AG09319 (cell line): Measurements from ENCODE around the gene RAP2A.

Experiments used
- DNase-seq: peaks from one replicate; pipeline ENCODE4 v3.0.0-alpha.2; 2010; ENCODE audit warnings: low read depth; ENCODE audit errors: extremely low read depth
- TF ChIP-seq, protein P1 (sequence below): IDR thresholded peaks from 2 replicates; pipeline ENCODE4 v1.5.1; 2011; ENCODE audit warnings: low read depth, mild to moderate bottlenecking, inconsistent platforms, low read length, moderate library complexity

RAP2A gene

DNA sequence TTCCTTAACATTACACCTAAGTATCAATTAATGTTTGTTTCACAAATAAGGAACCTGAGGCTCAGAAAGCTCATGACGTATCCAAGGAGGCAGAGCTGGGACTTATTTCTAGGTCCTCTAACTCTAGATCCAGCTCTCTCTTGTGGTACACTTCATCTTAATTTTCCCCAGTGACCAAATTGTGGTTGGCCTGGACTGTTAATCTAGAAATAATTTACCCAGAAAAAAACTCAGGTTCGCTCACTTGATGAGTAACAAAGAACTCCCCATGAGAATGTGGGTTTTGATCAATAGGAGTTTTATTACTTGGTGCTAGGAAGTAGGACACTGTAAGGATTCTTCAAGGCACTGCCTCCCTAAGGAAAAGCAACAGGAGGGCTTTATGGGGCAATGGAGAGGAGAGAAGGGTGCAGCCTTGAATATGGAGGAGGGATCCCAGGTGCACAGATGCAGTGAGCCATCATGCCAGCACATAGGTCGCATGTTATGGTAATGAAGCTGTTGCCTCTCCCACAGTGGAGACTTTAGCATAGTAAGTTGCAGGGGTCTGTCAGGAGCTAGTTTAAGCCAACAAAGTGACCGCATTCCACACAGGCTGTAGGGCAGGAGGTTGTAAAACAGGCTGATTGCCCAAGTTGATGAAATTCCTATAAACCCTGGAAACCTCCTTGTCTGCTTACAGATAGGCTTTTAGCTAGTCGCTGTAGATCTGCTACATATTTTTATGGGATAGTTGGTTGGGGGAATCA lies 14.7 kb downstream of the RAP2A start:
- no peak for DNase-seq
- TF ChIP-seq, protein P1, sequence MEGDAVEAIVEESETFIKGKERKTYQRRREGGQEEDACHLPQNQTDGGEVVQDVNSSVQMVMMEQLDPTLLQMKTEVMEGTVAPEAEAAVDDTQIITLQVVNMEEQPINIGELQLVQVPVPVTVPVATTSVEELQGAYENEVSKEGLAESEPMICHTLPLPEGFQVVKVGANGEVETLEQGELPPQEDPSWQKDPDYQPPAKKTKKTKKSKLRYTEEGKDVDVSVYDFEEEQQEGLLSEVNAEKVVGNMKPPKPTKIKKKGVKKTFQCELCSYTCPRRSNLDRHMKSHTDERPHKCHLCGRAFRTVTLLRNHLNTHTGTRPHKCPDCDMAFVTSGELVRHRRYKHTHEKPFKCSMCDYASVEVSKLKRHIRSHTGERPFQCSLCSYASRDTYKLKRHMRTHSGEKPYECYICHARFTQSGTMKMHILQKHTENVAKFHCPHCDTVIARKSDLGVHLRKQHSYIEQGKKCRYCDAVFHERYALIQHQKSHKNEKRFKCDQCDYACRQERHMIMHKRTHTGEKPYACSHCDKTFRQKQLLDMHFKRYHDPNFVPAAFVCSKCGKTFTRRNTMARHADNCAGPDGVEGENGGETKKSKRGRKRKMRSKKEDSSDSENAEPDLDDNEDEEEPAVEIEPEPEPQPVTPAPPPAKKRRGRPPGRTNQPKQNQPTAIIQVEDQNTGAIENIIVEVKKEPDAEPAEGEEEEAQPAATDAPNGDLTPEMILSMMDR = no peak

DNA sequence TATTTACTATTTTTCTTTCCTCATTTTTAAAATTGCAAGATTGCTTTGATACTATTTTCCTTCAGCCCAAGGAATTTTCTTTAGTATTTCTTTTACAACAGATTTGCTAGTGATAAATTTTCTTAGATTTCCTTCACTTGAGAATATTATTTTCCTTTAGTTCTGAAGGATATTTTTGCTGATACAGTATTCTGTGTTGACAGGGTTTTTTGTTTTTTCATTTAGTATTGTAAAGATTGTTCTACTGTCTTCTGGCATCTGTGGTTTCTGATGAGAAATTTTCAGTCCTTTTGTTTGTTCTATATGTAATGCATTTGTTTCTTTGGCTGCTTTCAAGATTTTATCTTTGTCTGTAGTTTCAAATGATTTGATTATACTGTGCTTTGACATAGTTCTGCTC lies 20.7 kb downstream of the RAP2A start:
- TF ChIP-seq, protein P1 = no peak
- no peak for DNase-seq

DNA sequence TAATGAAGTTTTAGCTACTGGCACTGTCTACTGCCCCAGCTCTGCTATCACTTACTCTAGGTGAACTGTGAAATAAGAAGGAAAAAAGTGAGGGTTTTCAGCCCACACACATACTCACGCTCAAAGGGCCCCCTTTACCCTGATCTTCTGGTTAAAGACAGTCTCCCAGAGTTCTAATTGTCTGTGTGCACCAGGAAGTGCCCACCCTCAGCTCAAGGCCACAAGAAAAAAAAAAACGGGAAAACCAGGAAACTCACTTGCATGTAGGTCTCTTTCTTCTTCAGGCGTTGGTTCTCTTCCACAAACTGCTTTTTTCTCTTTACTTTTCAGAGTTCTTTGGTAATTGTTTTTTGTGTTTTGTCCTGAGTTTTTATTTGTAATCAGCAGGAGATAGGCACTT lies 22.1 kb downstream of the RAP2A start:
- TF ChIP-seq, protein P1 = no peak
- no peak for DNase-seq

DNA sequence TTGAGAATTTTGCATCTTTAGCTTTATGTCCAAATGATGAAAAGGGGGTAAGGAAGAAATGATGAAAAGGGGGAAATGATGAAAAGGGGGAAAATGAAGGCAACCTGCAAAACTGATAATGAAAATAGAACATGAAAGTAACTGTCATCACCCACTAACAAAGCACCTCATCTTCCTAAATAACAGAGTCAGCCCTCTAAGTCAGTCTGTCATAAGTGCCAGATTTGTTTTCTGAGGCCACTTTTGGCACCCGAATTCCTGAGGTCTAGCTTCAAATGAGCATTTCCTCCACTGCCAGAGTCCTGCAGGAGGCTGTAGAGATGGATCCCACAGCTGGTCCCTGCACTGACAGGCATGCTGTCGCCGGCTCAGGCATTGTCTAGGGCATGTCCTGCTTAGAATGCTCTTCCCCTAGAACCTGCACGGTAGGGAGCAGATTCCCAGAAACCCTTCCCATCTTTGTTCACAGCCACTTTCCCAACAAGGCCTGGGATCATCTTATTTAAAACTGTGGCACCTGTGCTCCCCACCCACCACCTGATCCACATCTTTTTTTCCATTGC lies 25.3 kb downstream of the RAP2A start:
- TF ChIP-seq, protein P1 = no peak
- DNase-seq = no peak

DNA sequence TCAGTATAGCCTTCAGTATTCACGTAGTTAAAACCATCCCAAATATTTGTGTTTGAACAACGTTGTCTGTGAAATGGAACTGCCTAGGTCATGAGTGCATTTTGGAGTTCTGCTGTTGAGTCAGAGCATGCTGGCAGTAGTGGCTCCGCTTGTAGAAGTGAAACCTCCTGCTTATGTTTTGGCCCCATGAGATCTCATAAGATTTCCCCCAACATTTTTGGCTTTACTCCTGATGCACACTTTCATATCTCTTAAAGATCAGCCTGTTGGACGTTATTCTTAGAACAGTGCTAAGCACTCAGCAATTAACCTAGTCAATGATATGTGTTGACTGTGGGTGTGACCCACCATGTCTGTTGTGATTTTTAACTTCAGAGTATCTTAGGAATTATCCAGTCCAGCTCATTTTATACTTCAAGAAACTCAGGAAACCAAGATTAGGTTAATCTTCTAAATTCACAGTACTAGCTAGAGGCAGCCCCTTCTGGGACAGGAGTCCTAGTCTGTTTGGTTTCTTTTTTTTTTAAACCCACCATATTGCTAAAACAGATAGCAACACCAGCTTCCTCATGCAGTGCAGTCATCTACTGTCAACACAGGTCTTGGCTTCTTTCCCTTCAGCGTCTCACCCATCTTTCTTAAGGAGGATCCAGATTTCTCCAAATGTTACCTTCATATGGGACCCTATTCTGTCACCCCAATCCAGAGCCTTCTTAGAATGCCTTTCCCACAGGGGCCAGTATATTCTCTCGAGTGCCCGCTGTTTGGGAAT lies 26.2 kb downstream of the RAP2A start:
- TF ChIP-seq, protein P1 = no peak
- no peak for DNase-seq

DNA sequence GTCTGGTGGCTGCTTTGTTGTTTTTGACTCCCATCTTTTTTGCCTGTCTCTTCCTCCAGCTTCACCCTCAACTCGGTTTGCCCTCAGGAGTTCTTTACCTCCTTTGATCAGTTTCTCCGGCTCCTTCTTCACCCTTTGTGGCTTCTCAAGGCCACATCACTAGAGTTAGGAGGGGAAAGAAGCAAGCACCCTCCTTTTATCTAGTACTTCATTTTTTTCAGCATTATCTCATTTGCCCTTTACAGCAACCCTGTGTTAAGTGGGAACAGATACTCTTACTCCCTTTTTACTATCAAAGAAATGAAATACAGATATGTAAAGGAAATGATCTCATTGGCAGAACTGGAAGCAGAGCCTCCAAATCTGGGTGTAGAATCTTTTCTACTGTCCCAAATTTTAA lies 26.9 kb downstream of the RAP2A start:
- TF ChIP-seq, protein P1 = no peak
- no peak for DNase-seq

DNA sequence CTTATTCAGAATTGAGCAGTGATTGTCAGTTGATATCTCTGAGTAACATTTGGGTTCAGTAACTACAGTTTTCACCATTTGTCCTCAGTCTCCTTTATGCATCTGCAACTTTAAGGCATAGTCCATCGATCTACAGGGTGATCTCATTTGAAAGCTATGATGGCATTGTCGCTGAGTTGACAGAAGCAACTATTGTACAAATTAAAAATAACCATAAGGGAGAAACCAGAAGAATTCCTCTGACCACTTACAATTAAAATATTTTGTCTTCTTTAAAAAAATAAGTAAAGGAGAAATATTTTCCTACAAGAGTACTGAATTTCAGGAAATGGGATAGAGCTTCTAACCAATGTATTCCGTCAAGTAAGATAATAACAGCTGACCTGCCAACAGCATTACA lies 30.6 kb downstream of the RAP2A start:
- DNase-seq = no peak
- TF ChIP-seq, protein P1 = no peak
